Measurements from ENCODE around the gene SHISA6.
"Not testable (repeated sequence)": the region's sequence is repeated elsewhere in the genome, so short reads cannot be mapped to it uniquely, and the experiment has no call there.

The SHISA6 gene

DNA sequence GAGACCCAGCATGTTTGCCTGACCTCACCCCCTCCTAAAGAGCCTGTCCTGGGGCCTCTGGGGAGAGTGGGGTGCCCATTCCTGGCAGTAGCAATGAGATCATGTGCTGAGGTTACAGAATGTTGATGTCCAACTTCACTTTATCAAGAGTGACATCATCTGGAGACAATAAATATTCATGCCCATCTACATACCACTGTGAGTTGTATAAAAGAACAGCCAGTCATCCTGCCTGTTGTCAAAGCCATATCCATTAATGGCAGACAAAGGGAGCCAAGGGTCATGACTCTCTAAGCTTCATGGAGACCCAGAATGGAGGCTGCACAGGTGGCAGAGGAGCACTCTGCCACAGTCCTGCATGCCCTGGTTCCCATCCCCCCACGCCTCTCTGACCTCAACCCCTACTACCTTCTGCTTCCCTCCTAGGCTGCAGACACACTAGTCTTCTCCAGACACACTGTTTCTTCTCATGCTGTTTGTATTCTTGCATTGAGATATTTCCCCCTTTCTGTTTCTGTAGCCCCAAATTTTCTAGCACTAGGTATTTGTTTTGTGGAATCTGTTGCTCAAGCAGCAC, 27.1 kb downstream of the SHISA6 start:
- DNase-seq, result no peak

GRCh38 chr17:11269210-11269609, 28.2 kb downstream of the SHISA6 start:
- DNase-seq, result no peak

DNA sequence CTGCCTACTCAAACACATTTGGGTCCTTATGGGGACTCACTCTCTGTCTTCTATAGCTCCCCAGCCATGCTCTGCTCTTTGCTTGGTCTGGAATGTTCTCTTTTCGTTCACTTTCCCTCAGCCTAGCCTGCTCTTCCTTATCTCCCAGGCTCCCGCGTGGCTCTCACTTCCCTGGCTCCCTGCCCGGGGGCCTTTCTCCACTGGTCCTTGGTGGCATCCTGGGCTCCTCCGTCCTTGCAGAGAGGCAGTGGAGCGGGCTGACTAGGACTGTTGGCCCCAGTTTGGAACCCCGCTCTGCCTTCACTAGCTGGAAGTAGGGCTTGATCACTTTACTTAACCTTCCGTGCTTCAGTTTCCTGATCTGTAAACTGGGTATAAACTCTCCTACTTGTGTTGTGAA, 31.2 kb downstream of the SHISA6 start:
- DNase-seq, result no peak

DNA sequence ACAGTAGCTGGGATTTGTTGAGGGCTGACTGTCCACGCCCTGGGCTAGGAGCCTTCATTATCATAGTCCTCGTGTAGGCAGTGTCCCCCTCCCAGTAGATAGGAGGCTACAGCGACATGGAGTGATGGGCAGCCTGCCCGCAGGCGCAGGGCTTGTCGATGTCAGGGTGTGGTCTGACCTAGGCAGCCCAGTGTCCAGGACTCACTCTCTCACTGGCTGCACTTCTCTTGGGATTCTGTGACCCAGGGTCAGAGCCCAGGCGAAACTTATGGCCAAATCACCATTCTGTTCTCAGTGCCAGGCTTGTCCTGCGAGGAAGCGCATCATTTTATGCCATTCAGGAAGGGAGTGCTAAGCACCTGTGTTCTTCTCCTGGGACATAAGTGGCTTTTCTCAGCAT, 32.6 kb downstream of the SHISA6 start:
- no peak for DNase-seq

DNA sequence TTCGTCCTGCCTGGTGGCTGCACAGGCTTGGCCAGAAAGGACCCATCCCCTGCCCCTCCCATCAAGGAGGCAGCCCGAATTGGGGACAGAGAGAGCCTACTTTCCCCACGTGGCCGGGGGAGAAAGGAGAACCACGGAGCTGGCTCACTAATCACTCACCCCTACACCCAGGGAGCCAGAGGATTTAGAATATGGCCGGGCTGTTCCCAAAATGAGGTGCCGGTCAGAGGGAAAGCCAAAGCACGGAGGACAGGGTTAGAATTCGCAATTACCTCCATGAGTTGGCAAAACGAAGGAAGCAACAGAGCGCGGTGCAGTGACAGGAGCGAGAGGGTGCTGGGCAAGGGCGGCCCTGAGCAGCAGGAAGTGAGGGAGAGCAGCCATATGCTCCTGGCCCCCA, 33.1 kb downstream of the SHISA6 start:
- DNase-seq, result no peak

- DNase-seq, result no peak
These were observed 35.5 kb downstream of the SHISA6 start for GRCh38 chr17:11276486-11276885.

DNA sequence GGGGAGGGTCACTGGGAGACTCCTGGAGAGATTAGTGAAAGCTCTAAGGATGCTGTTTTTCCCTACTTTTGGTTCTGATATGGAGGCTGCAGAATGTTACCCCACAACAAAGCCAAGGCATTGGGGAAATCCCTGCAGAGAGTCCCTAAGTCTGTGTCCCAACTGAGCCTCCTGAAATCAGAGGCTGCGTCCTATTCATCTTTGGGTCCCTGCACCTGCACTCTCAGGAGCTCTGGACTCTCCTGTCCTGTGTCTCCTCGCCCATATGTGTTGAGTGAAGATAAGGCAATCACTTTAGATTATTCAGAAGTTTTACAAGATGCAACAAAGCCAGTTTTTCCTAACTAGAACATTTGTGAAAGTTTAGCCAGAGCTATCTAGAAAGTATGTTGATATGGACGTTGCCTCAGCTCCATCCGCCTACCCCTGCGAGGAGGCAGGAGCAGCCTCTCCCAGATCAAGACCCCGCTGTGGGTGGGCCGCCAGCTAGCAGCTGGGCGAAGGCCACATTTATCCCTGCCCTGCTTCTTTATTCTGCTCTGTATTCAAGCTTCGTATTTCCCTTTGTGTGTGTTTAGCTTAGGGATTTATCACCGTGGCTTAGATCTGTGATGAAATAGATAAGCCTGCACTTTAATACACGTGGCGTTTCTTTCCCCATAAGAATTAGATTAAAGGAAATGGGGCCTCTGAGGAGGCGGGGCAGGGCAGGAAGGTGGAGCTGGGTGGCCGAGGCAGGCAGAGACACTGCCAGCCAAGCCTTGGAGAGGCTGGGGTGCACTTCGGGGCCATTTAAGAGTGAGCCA, 37.4 kb downstream of the SHISA6 start:
- no peak for DNase-seq

- no peak for DNase-seq
These were observed 37.9 kb downstream of the SHISA6 start for GRCh38 chr17:11278992-11279270.

GRCh38 chr17:11279776-11280344, 38.8 kb downstream of the SHISA6 start:
- no peak for DNase-seq

GRCh38 chr17:11282586-11282985, 41.6 kb downstream of the SHISA6 start:
- no peak for DNase-seq

- no peak for DNase-seq
These were observed 43.8 kb downstream of the SHISA6 start for GRCh38 chr17:11284811-11285210.

DNA sequence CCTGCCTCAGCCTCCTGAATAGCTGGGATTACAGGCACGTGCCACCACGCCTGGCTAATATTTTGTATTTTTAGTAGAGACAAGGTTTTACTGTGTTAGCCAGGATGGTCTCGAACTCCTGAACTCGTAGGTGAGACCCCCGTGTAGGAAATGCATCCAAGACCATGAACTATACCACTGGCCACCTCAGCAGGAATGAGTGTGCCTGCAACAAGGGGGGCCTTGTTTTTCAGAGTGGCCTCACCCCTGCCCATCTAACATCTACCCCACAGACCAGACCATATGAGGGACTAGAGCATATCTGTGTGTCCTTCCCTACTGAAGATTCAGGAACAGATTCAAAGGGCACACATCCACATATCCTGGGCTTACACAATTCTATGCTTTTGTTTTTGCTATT, 44.9 kb downstream of the SHISA6 start:
- DNase-seq, result no peak

DNA sequence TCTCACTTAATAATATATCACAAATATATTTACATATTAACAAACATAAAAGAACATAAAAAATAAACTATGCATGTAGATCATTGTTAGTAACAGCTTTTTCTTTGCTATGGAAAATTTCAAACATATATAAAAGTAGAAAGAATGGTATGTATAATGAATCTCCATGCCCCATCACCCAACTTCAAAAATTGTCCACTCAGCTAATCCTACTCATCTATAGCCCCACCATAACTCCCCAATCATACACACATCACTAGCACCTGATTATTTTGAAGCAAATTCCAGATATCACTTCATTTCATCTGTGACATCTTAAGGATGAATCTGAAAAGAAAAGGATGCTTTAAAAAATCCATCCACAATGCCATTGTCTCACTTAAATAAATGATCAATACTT, 46.8 kb downstream of the SHISA6 start:
- DNase-seq, result no peak

GRCh38 chr17:11290814-11291213, 49.8 kb downstream of the SHISA6 start:
- DNase-seq, result no peak

GRCh38 chr17:11292491-11292890, 51.5 kb downstream of the SHISA6 start:
- DNase-seq, result no peak

DNA sequence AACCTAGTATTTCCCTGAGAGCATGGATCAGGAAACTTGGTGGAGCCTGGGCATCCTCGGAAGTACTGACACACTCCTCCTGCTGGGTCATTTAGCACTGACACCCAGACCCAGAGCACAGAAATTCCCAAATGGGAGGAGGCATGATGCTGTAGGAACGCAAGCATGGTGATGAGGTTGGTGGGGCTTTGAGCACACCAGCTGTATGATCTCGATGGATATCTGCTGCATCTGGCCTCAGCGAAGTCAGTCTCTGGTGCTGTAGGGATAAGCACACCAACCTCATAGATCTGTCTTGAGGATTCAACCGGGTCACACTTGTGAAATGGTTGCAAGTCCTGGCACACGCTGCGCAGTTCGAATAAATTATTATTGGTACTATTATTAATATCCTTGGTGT, 52.5 kb downstream of the SHISA6 start:
- no peak for DNase-seq

GRCh38 chr17:11294826-11295225, 53.8 kb downstream of the SHISA6 start:
- DNase-seq, result no peak

GRCh38 chr17:11296994-11297393, 56.0 kb downstream of the SHISA6 start:
- DNase-seq, result no peak

DNA sequence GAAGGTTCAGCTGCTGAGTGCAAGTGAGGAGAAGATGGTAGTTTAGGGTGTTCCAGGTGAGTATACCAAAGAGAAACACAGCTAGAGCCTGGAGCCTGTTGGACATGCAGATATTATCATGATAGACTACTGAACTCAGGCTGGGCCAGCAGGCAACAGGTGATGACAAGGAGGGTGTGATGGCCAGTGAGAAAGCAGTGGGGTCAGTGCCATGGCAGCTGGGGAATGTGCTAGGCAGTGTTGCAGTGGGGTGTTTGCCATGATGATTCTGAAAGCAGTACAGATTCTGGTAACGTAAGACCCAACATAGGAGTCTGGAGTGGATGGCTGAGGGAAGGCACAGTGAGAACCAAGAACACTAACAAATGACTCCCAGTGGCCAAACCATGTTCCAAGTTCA, 57.4 kb downstream of the SHISA6 start:
- no peak for DNase-seq

- DNase-seq, result no peak
These were observed 59.2 kb downstream of the SHISA6 start for GRCh38 chr17:11300201-11300600.

DNA sequence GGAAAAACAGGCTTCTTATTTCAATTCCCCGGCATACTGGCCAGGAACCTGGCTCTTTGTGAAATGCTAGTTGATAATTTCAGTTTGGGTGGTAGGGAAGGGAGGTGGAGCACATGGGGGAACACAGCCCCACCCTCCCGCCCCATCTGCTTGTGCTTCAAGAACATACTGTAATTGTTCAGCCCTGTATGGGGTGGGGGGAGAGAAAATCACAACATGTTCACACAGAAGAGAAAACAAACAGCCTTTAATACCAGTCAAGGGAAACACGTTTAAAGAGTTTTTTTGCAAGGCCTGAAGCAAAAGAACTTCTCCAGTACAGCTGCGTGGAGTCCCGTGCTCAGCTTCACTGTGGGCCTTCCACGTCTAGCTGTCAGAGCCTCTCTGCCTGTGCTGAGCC, 59.7 kb downstream of the SHISA6 start:
- no peak for DNase-seq

- DNase-seq, result not testable (repeated sequence)
These were observed 60.9 kb downstream of the SHISA6 start for GRCh38 chr17:11301874-11302273.

GRCh38 chr17:11302401-11303186, 61.6 kb downstream of the SHISA6 start:
- no peak for DNase-seq

All from NCI-H1694 (cell line).